ENCODE measurements around the gene FILIP1L. TPM values are rescaled to one million over a fixed set of nuclear protein-coding genes. Genes with fewer than 3 reads are reported as not detected.

FILIP1L gene
- polyA plus RNA-seq, 3 donors = 0.13 to 0.40 (median 0.25) TPM

DNA sequence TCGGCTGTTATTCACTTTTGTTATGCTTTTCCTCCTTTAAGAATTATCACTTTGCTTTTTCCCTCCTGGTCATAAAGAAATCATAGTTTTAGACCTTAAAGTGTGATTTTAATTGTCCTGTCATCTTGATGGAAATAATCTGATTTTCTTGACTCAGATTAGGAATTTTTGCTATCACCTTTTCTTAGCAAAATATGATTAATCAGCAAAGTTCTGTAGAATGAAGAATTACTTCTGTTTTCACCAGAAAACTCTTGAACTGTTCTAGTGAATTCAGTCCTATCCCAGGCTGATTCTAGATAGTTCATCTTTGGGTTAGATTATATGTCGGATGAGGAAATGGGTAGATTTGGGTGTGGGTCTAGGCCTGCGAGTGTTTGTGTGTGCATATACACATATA is 284.5 kb downstream of the FILIP1L start:
- H3K4me2 ChIP-seq (replicated peaks; ENCODE audit: extremely low read depth, low read length, poor library complexity, severe bottlenecking) = no peak overlapping the region
- no peaks in the 10 kb centered on the region for H3K36me3 Mint-ChIP-seq
- H2AFZ ChIP-seq (ENCODE audit: insufficient read depth, low read depth, low read length, poor library complexity, severe bottlenecking) = no peak overlapping the region
- H3K9me3 ChIP-seq (replicated peaks in 1 of 2; ENCODE audit: control insufficient read depth in 1 of 2, insufficient read depth in 1 of 2, low read length in 2 of 2) = no peaks in the 10 kb centered on the region
- intact Hi-C loops (cut with micrococcal nuclease) = loop anchor here (10.0 kb wide), 2 partner anchors 425 to 435 kb away; partner anchors contain the start of gene TBC1D23 (in 1 of the 2)
- TF ChIP-seq, protein P1, sequence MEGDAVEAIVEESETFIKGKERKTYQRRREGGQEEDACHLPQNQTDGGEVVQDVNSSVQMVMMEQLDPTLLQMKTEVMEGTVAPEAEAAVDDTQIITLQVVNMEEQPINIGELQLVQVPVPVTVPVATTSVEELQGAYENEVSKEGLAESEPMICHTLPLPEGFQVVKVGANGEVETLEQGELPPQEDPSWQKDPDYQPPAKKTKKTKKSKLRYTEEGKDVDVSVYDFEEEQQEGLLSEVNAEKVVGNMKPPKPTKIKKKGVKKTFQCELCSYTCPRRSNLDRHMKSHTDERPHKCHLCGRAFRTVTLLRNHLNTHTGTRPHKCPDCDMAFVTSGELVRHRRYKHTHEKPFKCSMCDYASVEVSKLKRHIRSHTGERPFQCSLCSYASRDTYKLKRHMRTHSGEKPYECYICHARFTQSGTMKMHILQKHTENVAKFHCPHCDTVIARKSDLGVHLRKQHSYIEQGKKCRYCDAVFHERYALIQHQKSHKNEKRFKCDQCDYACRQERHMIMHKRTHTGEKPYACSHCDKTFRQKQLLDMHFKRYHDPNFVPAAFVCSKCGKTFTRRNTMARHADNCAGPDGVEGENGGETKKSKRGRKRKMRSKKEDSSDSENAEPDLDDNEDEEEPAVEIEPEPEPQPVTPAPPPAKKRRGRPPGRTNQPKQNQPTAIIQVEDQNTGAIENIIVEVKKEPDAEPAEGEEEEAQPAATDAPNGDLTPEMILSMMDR (IDR thresholded peaks at IDR 0.05) = no peak
- H3K4me3 Mint-ChIP-seq = no peak overlapping the region
- no peak overlapping the region for H3K4me3 ChIP-seq (replicated peaks in 1 of 3; ENCODE audit: low read depth in 2 of 3, low read length in 3 of 3)
- no peaks in the 10 kb centered on the region for H3K9me3 Mint-ChIP-seq
- no peaks in the 10 kb centered on the region for H3K27me3 ChIP-seq (ENCODE audit: control insufficient read depth in 2 of 2, insufficient read depth in 2 of 2, low read length in 2 of 2)
- DNase-seq = no peak
- H3K27me3 Mint-ChIP-seq (ENCODE audit: low read depth in 3 of 3) = no peaks in the 10 kb centered on the region
- H3K4me1 ChIP-seq (ENCODE audit: control insufficient read depth in 1 of 2, insufficient read depth in 2 of 2, low read length in 2 of 2) = no peaks in the 10 kb centered on the region
- no peaks in the 10 kb centered on the region for H3K79me2 ChIP-seq (ENCODE audit: insufficient read depth, low read length)
- H3K27ac ChIP-seq (ENCODE audit: low read depth in 1 of 2, low read length in 2 of 2) = no peak overlapping the region
- H3K36me3 ChIP-seq (replicated peaks in 1 of 2; ENCODE audit: control insufficient read depth in 1 of 2, insufficient read depth in 2 of 2, low read length in 2 of 2) = no peaks in the 10 kb centered on the region
- no peak overlapping the region for H3K27ac Mint-ChIP-seq
- no peak overlapping the region for H3K9ac ChIP-seq (ENCODE audit: insufficient read depth, low read length, poor library complexity, severe bottlenecking)
- no CpG with 5 or more reads among the region's 3 CpGs for WGBS (ENCODE audit: insufficient coverage)
- H4K20me1 ChIP-seq (ENCODE audit: insufficient read depth, low read length) = no peaks in the 10 kb centered on the region
- H3K4me1 Mint-ChIP-seq = no peaks in the 10 kb centered on the region

DNA sequence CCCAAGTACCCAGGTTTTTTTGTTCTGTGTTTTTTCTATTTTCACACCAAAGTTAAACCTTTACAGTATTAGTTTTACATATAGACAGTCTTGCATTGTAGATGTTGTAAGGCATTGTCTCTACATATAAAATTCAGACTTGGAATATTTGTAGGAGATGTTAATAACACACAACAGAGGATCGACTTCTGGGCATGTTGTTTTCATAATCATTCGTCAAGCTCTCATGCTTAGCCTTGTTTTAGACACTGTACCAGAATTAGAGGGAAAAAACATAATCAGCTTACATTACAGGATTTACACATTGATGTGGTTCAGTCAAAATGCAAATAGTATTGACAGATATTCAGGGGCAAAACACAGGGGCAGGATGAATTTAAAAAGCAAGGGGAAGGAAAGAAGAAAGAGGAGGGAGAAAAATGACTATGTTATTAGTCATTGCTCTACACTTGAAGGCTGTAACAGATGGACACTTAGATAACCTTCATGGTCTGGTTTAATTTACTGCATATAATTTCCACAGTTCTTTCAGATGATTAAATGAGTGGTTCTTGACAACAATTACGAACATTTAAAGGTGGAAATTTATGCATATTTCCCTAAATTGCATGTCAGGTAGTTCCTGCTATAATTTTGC is 289.2 kb downstream of the FILIP1L start:
- intact Hi-C loops (cut with micrococcal nuclease) = no loop called here
- no CpG with 5 or more reads among the region's 3 CpGs for WGBS (ENCODE audit: insufficient coverage)
- Histone ChIP-seq H3K4me3 (replicated peaks in 1 of 3; ENCODE audit: low read depth in 2 of 3, low read length in 3 of 3) (no peak overlapping the region), H3K27me3 (ENCODE audit: control insufficient read depth in 2 of 2, insufficient read depth in 2 of 2, low read length in 2 of 2) (no peaks in the 10 kb centered on the region), H2AFZ (ENCODE audit: insufficient read depth, low read depth, low read length, poor library complexity, severe bottlenecking) (no peak overlapping the region), H3K9ac (ENCODE audit: insufficient read depth, low read length, poor library complexity, severe bottlenecking) (no peak overlapping the region), H3K79me2 (ENCODE audit: insufficient read depth, low read length) (no peaks in the 10 kb centered on the region), H3K4me1 (ENCODE audit: control insufficient read depth in 1 of 2, insufficient read depth in 2 of 2, low read length in 2 of 2) (no peaks in the 10 kb centered on the region), H3K9me3 (replicated peaks in 1 of 2; ENCODE audit: control insufficient read depth in 1 of 2, insufficient read depth in 1 of 2, low read length in 2 of 2) (no peaks in the 10 kb centered on the region), H4K20me1 (ENCODE audit: insufficient read depth, low read length) (no peaks in the 10 kb centered on the region), H3K4me2 (replicated peaks; ENCODE audit: extremely low read depth, low read length, poor library complexity, severe bottlenecking) (no peak overlapping the region), H3K27ac (ENCODE audit: low read depth in 1 of 2, low read length in 2 of 2) (no peak overlapping the region), H3K36me3 (replicated peaks in 1 of 2; ENCODE audit: control insufficient read depth in 1 of 2, insufficient read depth in 2 of 2, low read length in 2 of 2) (no peaks in the 10 kb centered on the region)
- Mint-ChIP-seq H3K27ac (no peak overlapping the region), H3K27me3 (ENCODE audit: low read depth in 3 of 3) (peaks cover 0 to under 1% (median 0%) of the 10 kb centered on the region in 3 donors), H3K4me3 (no peak overlapping the region), H3K4me1 (no peaks in the 10 kb centered on the region), H3K9me3 (no peaks in the 10 kb centered on the region), H3K36me3 (no peaks in the 10 kb centered on the region)
- TF ChIP-seq, protein P1 (IDR thresholded peaks at IDR 0.05) = no peak
- no peak for DNase-seq

Data from CD14-positive monocyte (primary cell).